NCI-H2029 treated with DMSO at 0.1 percent for 48 hours (cell line): ENCODE measurements around the gene COL4A2.
"Not testable (repeated sequence)": the region's sequence is repeated elsewhere in the genome, so short reads cannot be mapped to it uniquely, and the experiment has no call there.

ENCODE experiments used
- DNase-seq: peaks from one replicate; lab custom pipeline; 2025; lab: John Stamatoyannopoulos, UW

The COL4A2 gene

DNA sequence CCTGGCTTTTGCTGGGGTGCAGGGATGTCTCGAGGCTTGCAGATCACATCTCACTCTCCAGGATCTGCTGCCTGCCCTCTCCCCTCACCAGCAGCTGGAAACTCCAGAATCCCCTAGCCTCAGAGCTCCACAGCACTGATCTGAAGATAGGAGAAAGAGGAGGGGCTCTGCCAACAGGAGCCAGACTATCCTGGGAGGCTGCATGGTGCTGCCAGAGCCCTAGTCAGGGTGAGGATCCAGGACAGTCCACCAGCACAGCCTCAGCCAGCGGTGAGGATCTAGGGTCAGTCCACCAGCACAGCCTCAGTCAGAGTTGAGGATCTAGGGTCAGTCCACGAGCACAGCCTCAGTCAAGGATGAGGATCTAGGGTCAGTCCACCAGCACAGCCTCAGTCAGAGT, 189.2 kb downstream of the COL4A2 start:
- no peak for DNase-seq

DNA sequence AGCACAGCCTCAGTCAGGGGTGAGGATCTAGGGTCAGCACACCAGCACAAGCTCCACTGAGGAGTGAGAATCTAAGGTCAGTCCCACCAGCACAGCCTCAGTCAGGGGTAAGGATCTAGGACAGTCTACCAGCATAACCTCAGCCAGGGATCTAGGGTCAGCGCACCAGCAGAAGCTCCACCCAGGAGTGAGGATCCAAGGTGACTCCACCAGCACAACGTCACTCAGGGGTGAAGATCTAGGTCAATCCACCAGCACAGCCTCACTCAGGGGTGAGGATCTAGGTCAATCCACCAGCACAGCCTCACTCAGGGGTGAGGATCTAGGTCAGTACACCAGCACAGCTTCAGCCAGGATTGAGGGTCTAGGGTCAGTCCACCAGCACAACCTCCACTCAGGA, 189.9 kb downstream of the COL4A2 start:
- no peak for DNase-seq

DNA sequence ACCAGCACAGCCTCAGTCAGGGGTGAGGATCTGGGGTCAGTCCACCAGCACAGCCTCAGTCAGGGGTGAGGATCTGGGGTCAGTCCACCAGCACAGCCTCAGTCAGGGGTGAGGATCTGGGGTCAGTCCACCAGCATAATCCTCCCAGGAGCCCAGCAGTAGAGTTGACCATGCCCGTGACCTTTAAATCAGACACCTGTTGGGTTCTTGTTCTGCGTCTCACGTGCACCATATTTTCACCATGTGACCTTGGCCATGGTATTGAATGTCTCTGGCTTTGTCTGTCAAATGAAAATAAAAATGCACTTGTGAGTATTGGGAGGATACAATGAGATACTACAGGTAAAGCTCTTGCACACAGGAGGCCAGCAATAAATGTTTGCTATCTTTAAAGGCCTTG, 190.8 kb downstream of the COL4A2 start:
- DNase-seq: not testable (repeated sequence)

DNA sequence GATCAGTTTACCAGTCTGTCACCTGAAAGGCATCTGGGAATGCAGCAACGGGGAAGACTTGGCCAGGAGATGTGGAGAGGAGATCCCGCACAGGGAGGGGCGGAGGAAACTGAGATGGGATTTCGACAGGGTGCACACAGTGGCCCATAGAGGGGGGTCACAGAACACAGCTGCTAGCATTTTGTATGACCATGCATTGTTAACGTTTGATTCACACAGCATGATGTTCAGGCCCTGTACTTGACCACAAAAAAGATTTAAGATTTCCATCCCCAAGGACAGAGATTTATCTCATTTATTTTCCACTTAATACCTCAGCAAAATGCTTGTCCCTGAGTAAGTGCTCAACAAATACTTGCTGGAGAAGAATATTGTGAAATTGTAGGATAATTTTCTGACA, 191.2 kb downstream of the COL4A2 start:
- DNase-seq: no peak

DNA sequence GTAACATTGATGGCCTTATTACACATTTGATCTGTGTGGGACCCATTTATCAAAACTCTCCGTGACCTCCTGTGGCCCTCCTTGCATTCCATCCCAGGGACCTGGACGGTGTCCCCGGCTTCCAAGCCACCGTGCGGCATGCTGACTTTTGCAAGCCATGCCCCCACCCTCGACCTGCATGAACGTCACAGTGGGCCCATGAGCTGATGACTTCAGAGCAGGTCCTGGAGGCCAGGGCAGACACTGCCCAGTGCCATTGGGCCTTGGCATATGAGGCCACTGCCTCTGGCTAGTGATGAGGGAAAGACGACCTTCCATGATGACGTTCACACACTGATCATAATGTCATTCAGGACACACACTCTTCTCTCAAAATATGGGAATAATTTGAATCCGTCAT, 191.7 kb downstream of the COL4A2 start:
- DNase-seq: no peak

DNA sequence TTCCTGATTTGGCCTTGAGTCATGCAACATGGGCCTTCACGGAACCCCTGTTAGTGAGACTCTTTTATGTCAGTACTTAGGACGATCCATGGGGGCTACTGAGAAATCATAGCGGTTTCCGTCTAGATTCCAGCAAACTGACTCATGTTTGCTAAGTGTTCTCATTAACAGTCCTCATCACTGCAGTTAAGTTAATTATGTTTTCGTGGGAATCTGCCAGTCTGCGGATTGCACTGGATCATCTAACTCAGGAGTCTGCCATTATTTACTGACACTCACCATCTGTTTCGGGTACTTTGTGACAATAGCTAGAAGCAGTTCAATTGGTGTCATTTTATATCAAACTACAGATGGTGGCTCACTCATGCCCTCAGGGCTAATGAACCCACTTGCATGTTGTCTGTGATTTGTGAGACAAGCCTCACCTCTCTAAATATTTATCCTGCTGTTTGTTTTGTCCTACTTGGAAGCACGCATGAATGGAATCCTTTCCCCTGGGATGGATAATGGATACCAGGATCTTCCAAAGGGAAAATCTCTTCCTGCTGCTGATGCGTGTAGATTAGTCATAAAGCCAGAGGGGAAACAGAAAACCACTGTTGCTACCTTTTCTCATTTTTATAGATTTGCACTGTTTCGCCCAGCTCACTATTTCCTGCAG, 192.7 kb downstream of the COL4A2 start:
- DNase-seq: peak; percentile 99

DNA sequence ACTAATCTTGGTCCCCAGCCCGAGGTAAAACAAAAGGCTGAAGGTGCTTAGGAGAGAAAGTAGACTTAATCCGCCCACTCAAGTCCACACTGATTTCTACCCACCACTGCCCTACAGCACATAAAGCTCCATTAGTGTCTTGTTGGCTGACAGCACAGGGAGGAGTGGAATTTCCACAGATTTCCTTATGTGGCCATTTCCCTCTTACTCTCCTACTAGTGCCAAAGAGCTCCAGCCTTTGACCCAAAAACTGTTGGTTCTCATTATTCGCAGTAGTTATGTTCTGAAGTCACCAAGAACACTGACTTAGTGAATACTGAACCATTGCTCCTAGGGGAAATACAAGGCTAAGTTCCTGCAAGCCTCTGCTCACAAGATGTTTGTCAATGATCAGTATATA, 193.3 kb downstream of the COL4A2 start:
- peak; percentile 68 for DNase-seq

DNA sequence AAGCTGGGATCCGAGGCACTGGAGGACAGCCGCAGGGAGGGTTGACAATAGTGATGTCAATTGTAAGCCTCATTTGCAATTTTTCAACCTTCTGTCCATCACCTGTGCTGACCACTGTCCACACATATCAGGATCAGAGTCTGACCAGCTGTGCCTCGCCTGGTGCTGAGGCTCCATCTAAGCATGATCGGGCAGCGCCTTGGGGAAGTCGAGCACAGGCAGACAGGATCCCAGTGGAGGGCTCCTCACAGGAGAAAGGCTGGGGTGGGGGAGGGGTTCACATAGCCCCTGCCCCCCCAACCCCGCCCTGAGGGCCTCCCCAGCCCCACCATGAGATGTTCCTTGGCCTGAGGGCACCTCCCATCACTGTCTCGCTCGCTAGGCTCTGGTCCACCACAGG, 194.1 kb downstream of the COL4A2 start:
- DNase-seq: no peak

DNA sequence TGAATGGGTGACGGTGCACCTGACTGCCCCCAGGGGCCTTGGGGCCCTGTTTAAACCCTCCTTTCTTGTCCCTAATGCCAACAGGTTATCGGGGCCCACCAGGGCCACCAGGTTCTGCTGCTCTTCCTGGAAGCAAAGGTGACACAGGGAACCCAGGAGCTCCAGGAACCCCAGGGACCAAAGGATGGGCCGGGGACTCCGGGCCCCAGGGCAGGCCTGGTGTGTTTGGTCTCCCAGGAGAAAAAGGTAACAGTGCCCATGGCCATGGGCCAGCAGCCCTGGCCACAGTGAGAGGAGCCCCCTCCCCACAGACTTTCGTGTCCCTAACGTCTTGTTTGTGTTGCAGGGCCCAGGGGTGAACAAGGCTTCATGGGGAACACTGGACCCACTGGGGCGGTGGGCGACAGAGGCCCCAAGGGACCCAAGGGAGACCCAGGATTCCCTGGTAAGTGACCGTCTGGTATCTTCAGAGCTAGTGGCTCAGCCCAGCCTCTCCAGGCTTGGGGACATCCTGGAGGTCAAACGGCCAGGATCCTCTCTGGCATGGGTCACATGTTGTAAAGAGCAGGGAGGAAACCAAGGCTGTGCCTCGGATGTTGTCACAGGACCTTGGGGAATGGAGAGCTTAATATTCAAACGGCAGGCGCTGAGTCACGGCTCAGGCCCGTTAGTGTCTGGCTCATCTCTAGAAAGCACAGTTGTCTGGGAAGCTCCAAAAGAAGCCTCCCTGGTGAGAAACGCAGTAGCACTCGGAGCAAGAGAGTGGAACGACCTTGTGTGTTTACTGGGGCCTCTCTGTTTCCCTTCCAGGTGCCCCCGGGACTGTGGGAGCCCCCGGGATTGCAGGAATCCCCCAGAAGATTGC, 196.2 kb downstream of the COL4A2 start:
- DNase-seq: no peak

DNA sequence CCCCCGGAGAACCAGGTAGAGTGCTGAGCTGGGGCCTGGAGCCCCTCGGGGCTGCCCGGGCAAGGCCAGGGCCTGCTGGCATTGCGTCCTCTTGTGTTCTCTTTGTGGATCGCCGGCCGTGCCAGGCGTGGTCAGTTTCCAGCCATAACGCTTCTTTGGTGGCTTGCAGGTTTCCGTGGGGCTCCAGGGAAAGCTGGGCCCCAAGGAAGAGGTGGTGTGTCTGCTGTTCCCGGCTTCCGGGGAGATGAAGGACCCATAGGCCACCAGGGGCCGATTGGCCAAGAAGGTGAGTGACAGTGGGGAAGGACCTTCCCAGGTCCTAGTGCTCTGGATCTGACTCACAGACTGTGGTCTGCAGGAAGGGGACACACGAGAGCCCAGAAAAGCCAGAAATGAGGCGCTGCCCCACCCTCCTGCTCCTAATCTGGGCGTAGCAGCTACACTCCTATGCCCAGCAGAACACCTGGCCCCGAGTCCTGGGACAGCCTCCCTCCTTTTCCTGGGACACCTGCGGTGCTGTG, 197.0 kb downstream of the COL4A2 start:
- DNase-seq: no peak

DNA sequence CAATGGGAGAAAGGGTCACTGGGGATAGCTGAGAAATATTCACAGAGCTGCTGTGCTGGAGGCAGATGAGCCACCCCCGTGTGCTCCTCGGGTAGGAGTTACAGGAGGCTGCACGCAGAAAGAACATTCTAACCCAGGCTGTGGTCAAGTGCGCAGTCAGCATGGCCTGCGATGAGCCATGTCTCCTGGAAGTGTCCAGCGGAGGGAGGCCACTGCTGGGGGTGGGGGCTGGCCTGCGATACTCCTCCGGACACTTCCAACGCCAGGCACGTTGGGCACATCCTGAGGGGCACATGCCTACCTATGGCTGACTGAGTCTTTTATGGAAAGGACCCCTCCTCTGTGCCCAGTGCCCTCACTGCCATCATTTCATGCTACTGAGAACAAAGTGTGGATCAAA, 198.5 kb downstream of the COL4A2 start:
- no peak for DNase-seq

DNA sequence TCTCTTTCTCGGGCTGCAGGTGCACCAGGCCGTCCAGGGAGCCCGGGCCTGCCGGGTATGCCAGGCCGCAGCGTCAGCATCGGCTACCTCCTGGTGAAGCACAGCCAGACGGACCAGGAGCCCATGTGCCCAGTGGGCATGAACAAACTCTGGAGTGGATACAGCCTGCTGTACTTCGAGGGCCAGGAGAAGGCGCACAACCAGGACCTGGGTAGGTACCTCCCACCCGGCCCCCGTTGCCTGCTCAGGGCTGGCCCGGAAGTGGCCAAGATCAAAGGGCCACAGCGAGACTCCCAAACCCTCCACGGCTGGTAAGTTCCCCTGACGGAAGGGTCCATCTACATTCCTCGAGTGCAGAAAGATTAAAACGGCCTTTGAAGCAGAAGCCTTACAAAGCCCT, 199.3 kb downstream of the COL4A2 start:
- no peak for DNase-seq

DNA sequence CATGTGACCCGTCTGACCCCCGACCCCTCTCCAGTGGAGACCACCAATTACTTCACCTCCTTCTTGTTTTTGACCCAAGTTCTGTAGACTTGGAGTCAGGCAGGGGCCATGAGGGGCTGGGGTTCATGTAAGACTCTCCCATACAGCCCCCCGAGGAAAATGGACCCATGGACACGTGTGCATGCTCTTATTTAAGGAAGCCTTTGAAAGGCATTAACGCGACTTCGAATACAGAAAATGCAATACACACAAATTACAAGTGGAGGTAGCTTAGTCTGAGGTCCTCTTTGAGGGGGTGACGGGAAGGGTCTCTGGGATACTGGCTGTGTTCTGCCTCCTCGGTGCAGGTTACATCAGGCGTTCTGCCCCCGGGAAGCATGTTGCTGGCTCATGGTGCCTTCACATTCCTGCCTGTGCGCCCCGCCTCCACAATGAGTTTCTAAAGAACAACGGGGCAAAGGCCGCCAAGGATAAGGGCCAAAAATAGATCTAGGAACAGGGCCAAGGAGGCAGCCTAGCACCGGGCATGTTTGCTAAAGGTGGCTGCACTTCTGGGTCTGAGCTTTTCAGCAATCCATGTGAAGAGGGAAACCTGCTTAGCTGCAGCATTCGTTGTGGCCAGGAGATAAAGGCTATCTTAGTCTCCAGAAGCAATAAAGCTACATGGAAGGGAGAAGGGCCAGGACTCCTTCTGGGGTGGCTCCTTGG, 199.9 kb downstream of the COL4A2 start:
- peak; percentile 97 for DNase-seq

DNA sequence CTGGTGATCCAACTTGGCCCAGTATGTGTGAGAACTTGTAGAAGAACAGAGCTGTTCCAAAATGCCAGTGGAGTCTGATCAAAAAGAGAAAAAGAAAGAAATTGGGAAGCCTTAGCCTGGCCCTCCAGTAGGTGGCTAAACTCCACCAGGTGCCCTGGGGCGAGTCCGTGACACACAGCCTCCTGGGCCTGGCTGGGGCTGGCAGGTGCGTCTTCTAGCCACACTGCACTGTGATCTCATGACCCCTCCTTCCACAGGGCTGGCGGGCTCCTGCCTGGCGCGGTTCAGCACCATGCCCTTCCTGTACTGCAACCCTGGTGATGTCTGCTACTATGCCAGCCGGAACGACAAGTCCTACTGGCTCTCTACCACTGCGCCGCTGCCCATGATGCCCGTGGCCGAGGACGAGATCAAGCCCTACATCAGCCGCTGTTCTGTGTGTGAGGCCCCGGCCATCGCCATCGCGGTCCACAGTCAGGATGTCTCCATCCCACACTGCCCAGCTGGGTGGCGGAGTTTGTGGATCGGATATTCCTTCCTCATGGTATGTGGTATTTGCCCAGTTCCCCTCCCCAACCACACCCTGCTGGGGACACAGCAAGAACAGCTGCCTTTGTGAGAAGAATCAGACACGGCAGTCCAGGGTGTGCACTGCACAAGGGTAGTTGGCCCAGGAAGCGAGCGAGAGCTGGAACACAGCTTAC, 200.7 kb downstream of the COL4A2 start:
- DNase-seq: peak; percentile 61

DNA sequence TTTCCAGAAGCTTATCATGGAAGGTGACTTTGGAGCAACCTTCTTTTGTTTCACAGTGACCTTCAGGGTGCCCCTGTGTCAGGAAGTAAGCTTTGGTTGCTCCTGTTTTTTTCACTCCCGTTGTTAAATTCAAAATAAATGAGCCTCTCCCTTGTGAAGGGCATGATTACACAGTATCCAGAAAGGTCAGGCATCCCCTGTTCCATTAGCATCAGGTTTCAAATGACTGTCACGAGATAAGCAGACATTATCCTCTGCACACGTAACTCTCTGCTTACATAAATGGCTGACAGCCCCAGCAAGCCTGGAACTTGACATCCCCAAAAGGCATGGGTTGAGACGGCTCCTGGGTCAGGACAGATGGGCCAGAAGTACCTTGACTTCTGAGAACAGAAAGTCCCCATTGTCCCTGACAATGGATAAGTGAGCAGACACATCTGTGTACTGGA, 202.4 kb downstream of the COL4A2 start:
- peak; percentile 74 for DNase-seq

DNA sequence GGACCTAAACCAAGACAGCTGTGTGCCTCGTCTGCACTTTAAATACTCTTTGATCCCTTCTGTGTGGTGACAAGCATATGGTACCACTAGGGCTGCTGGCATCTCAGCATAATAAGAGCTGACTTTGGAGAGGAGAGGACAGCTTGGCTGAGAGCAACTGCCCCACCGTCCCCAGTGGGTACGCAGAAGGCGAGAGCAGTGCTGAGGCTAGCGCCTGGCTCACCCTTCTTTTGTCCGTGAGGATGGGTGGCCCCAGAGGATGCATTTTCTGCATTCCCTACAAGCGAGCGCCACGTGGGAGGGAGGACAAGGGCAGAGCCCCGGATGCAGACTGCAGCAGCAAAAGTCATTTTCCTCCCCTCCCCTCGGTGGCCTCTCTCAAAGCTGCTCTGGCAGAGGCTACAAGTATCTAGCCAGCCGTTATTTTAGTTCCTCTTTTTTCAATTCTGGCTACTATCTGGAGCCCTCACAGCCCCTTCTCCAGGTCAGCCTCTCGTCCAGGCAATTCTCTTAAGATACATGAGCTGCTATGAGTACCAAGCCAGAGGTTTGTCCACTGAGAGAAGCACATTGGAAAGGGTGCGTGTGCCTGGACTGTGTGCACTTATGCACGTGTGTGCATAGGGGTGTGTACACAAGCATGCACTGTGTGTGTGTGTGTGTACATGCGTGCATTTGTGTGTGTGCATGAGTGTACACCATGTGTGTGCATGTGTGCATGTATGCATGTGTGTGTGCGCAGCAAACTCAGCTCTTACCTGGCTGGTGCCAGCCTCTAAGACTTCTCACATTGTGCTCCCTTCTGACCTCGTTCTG, 203.1 kb downstream of the COL4A2 start:
- DNase-seq: no peak

DNA sequence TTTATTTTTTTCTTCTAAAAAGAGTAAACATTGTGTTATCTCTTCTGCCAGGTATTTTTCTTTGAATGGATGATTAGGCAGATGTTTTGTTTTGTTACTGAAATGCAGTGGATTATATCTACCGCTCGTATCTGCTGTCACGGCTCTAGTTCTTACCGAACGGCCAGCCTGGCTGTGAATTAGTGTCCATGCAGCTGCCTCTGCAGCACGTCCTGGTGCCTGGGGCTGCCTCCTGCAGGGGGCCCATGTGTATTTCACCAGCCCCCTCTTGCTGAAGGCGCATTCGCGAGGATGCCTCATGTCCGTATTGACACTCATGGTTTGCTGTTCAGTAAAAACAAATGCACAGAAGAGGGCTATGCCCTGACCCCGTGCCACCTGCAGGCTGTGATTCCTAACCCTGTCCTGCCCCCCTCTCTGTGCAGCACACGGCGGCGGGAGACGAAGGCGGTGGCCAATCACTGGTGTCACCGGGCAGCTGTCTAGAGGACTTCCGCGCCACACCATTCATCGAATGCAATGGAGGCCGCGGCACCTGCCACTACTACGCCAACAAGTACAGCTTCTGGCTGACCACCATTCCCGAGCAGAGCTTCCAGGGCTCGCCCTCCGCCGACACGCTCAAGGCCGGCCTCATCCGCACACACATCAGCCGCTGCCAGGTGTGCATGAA, 204.6 kb downstream of the COL4A2 start:
- DNase-seq: no peak

DNA sequence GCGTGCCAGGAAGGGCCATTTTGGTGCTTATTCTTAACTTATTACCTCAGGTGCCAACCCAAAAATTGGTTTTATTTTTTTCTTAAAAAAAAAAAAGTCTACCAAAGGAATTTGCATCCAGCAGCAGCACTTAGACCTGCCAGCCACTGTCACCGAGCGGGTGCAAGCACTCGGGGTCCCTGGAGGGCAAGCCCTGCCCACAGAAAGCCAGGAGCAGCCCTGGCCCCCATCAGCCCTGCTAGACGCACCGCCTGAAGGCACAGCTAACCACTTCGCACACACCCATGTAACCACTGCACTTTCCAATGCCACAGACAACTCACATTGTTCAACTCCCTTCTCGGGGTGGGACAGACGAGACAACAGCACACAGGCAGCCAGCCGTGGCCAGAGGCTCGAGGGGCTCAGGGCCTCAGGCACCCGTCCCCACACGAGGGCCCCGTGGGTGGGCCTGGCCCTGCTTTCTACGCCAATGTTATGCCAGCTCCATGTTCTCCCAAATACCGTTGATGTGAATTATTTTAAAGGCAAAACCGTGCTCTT, 205.2 kb downstream of the COL4A2 start:
- no peak for DNase-seq

DNA sequence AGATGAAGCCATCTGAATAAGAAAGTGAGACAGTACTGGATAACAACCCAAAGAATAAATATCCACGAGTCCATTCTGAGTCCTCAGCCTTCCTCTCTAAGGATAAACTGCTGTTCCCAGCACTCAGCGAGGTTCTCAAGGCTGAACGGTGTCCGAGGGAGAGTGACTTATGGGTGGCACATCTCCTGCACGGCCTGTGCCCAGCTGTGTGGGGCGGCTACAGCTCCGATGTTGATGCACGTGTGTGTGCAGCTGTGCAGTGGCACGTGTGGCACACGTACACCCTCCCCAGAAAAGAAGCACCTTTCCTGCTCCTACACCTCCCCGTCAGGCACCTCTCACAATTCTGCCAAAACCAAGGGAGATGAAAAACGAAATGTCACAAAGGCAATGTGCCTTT, 209.4 kb downstream of the COL4A2 start:
- DNase-seq: no peak

DNA sequence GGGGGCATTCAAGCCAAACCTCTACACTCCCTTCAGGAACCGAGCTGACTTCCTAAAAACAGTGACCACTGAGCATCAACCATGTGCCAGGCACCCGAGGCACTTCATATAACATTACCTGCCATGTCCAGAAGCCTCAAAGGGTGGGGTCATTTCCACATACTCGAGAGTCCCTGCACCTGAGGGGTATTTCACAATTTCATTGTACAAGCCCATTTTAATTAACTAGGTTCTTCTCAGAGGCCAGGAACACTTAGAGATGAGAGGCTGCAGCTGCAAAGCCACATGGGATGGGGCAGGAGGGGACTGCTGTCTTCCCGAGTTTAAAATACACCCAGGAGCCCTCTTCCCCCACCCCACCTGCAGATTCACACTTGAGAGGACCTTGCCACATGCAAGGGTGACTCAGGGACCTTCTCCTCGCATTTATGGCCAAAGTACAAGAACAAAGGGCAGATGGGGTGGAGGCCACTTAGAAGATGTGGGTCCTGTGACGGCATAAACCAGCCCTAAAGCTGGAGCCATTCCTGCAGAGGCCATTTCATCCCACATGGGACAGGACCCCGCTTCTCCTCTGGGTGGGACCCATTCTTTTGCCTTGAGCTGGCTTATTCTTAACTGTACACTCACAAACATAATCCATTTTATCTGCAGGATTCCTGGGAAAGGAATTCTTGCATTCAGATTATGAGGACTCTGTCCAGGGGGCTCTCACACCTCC, 210.6 kb downstream of the COL4A2 start:
- DNase-seq: no peak
